Vagina (tissue), 2 donors: ENCODE data around the gene CTSA. TPM values are rescaled to one million over a fixed set of nuclear protein-coding genes. Genes with fewer than 3 reads are reported as not detected.

Experiments
- DNase-seq, 2 donors: peaks; one replicate each; pipeline ENCODE4 v3.0.0-alpha.2; 2017; ENCODE audit errors: extremely low spot score in 2 of 2
- H3K27ac ChIP-seq: fragments of 200-600 bp; sonication (generic); one replicate; pipeline ENCODE4 v1.5.1; 2019
- H3K27me3 ChIP-seq: fragments of 200-600 bp; sonication (generic); one replicate; pipeline ENCODE4 v1.5.1; 2019
- H3K36me3 ChIP-seq, 2 donors: fragments of 200-600 bp; sonication (generic); one replicate each; pipeline ENCODE4 v1.5.1; 2017 to 2019
- H3K4me1 ChIP-seq: fragments of 200-600 bp; sonication (generic); one replicate; pipeline ENCODE4 v1.5.1; 2019
- H3K4me3 ChIP-seq, 2 donors: fragments of 200-600 bp; sonication (generic); 1 replicate in 1 of 2; 2 replicates in 1 of 2; pipeline ENCODE4 v1.5.1; 2016 to 2019
- H3K9me3 ChIP-seq: fragments of 200-600 bp; sonication (generic); one replicate; pipeline ENCODE4 v1.5.1; 2019
- CTCF ChIP-seq, 3 experiments: fragments of 450-650 bp in 2 of 3; fragments of 200-600 bp in 1 of 3; sonication (generic) in 1 of 3; IDR thresholded peaks; one replicate each; pipeline ENCODE4 v1.5.1; 2017 to 2019; ENCODE audit warnings: antibody characterized with exemption in 3 of 3, mild to moderate bottlenecking in 2 of 3, moderate library complexity in 2 of 3
- POLR2A ChIP-seq, 2 donors: fragments of 450-650 bp; IDR thresholded peaks; one replicate each; pipeline ENCODE4 v1.6.1; 2017; ENCODE audit warnings: antibody characterized with exemption in 2 of 2, mild to moderate bottlenecking in 2 of 2, moderate library complexity in 2 of 2
- POLR2AphosphoS5 ChIP-seq, 2 donors: sonication (generic); formaldehyde crosslinking; IDR thresholded peaks; one replicate each; pipeline ENCODE4 v1.9.0; 2017; ENCODE audit warnings: antibody characterized with exemption in 2 of 2, mild to moderate bottlenecking in 2 of 2, low read depth in 1 of 2; ENCODE audit not compliant: insufficient read depth in 1 of 2
- intact Hi-C: fragments of 100-400 bp; cut with DNase I; formaldehyde crosslinking; loops from one replicate; pipeline ENCODE4 v1.15.1; 2023
- total RNA-seq: library from RNA; depleted of rRNA; stranded (reverse); fragments of >200 nt; gene quantifications from one replicate; pipeline ENCODE4 v1.2.3, GENCODE V29; 2016

The CTSA gene
- total RNA-seq, 1 donor from 2014 or later, result 114 TPM

DNA sequence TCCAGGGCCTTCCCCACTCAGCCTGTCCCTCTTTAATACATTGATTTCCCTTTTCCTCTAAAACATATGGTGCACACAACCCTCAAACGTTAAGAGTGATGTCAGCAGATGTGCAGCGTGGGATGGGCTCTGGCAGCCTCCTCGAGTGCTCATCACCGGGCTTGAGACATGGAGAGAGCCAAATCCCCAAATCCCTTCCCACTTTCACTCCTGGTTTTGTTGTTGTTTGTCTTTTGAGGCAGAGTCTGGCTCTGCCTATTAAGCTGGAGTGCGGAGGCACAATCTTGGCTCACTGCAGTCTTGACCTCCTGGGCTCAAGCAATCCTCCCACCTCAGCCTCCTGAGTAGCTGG is 26.6 kb downstream of the CTSA start:
- no peak overlapping the region for H3K4me3 ChIP-seq
- peaks cover 40% of the 10 kb centered on the region for H3K4me1 ChIP-seq
- no peak for DNase-seq
- no peaks in the 10 kb centered on the region for H3K36me3 ChIP-seq
- no peaks in the 10 kb centered on the region for H3K9me3 ChIP-seq
- TF ChIP-seq POLR2AphosphoS5 (IDR thresholded peaks at IDR 0.05; ENCODE audit: insufficient read depth in 1 of 2, low read depth in 1 of 2), result no peak
- TF ChIP-seq POLR2A (IDR thresholded peaks at IDR 0.05), result no peak
- no peak for TF ChIP-seq CTCF (IDR thresholded peaks at IDR 0.05)
- H3K27ac ChIP-seq, result peak overlapping the region; percentile 85
- intact Hi-C loops, result no loop called here
- H3K27me3 ChIP-seq, result no peaks in the 10 kb centered on the region

DNA sequence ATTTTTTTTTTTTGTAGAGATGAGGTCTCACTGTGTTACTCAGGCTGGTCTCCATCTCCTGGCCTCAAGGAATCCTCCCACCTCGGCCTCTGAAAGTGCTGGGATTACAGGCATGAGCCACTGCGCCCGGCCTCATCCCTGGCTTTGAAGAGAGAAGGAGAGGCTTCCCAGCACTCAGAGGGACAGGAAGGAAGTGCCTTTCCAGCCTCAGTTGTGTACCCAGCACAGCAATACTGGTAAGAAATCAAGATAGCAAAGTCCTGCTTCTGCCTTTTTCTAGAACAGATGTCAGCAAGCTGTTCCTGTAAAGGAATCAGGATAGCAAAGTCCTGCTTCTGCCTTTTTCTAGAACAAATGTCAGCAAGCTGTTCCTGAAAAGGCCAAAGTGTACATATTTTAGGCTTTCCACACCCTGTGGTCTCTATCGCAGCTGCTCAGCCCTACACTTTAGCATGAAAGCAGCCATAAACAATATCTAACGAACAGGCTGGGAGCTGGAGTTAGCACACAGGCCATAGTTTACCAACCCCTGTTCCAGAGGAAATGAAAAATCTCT is 27.1 kb downstream of the CTSA start:
- TF ChIP-seq POLR2A (IDR thresholded peaks at IDR 0.05), result no peak
- no peak for TF ChIP-seq POLR2AphosphoS5 (IDR thresholded peaks at IDR 0.05; ENCODE audit: insufficient read depth in 1 of 2, low read depth in 1 of 2)
- no peak for TF ChIP-seq CTCF (IDR thresholded peaks at IDR 0.05)
- H3K27me3 ChIP-seq, result no peaks in the 10 kb centered on the region
- H3K36me3 ChIP-seq, result no peaks in the 10 kb centered on the region
- no peaks in the 10 kb centered on the region for H3K9me3 ChIP-seq
- no peak overlapping the region for H3K4me3 ChIP-seq
- peak overlapping the region; percentile 85 for H3K27ac ChIP-seq
- no peak for DNase-seq
- peaks cover 35% of the 10 kb centered on the region for H3K4me1 ChIP-seq
- intact Hi-C loops, result no loop called here

DNA sequence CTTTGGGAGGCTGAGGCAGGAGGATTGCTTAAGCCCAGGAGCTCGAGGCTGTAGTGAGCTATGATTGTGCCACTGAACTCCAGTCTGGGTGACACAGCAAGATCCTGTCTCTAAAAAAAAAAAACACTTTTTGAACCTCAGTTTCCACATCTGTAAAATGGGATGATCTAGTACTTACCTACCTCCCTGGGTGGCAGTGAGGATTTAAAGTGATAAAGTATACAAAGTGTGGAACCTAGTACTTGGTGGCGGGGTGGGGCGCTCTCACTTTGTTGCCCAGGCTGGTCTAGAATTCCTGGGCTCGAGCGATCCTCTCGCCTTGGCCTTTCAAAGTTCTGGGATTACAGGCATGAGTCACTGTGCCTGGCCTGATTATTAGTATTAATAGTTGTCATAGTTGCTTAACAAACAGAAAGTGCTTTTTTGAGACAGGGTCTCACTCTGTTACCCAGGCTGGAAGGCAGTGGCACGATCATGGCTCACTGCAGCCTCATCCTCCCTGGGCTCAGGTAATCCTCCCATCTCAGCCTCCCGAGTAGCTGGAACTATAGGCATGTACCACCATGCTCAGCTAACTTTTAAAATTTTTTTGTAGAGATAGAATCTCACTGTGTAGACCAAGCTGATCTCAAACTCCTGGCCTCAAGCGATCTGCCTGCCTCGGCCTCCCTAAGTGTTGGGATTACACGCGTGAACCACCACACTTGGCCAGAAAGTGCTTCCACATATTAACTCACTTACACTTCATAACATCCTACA is 27.8 kb downstream of the CTSA start:
- Histone ChIP-seq H3K4me3 (no peak overlapping the region), H3K27ac (peak overlapping the region; percentile 85), H3K9me3 (no peaks in the 10 kb centered on the region), H3K36me3 (no peaks in the 10 kb centered on the region), H3K27me3 (no peaks in the 10 kb centered on the region), H3K4me1 (peaks cover 39% of the 10 kb centered on the region)
- TF ChIP-seq CTCF (IDR thresholded peaks at IDR 0.05) (no peak), POLR2A (IDR thresholded peaks at IDR 0.05) (no peak), POLR2AphosphoS5 (IDR thresholded peaks at IDR 0.05; ENCODE audit: insufficient read depth in 1 of 2, low read depth in 1 of 2) (no peak)
- intact Hi-C loops, result no loop called here
- DNase-seq, result no peak

GRCh38 chr20:45919542-45920399 is 28.6 kb downstream of the CTSA start:
- no peak for DNase-seq
- Histone ChIP-seq H3K4me1 (peaks cover 47% of the 10 kb centered on the region), H3K9me3 (no peaks in the 10 kb centered on the region), H3K36me3 (no peaks in the 10 kb centered on the region), H3K4me3 (peak overlapping the region in 1 of 2 donors; percentile 10), H3K27me3 (no peaks in the 10 kb centered on the region), H3K27ac (peak overlapping the region; percentile 85)
- intact Hi-C loops, result no loop called here
- no peak for TF ChIP-seq POLR2A (IDR thresholded peaks at IDR 0.05)
- TF ChIP-seq POLR2AphosphoS5 (IDR thresholded peaks at IDR 0.05; ENCODE audit: insufficient read depth in 1 of 2, low read depth in 1 of 2), result no peak
- no peak for TF ChIP-seq CTCF (IDR thresholded peaks at IDR 0.05)
